GOT3 (cell line): Measurements from ENCODE around the gene LRRC17.
A peak's percentile ranks its signal among the peaks of the same experiment; 100 is the strongest.

Experiments
- DNase-seq: peaks from one replicate; lab custom pipeline; 2025; ENCODE audit warnings: mixed read lengths; lab: John Stamatoyannopoulos, UW

LRRC17 gene

DNA sequence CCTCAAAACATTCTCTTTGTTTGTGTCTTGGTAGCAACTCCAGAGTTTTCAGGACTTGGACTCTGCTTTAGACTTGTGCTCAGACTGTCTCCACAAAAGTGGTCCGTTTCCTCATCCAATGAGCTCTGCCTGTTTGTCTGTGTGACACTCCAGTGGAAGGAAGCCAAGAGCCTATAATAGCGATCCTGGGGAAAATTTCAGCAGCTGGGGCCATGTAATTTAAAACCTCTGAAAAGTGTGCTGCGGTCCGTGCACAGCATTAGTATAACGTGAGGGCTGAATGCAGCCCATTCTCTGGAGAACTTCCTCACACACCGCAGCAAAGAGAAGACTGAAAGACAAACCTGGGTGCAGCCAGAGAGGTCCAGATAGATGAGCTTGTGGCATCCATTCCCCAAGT is at the start of gene LRRC17:
LRRC17 (plus strand) TSS at position 259 of the 400 bp plus-strand sequence. CDS start 20,914 bp downstream, outside the sequence.
- DNase-seq, result peak; percentile 19

GRCh38 chr7:102864958-102865357 is 47.8 kb upstream of the LRRC17 start:
- DNase-seq, result no peak

- no peak for DNase-seq
Measured at GRCh38 chr7:102866535-102867215, 46.1 kb upstream of the LRRC17 start.

DNA sequence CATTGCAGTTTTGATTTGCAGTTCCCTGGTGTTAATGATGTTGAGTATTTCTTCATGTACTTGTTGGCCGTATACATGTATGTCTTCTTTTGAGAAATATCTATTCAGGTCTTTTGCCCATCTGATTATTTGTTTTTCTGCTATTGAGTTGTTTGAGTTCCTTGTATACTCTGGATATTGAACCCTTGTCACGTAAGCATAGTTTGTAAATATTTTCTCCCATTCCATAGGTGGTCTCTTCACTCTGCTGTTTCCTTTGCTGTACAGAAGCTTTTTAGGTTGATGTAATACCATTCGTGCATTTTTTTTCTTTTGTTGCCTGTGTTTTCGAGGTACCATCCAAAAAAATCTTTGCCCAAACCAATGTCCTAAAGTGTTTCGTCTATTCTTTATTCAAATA is 43.6 kb upstream of the LRRC17 start:
- DNase-seq, result no peak

- no peak for DNase-seq
Measured at GRCh38 chr7:102872460-102872859, 40.3 kb upstream of the LRRC17 start.

- no peak for DNase-seq
Measured at GRCh38 chr7:102873470-102874165, 39.2 kb upstream of the LRRC17 start.

GRCh38 chr7:102874166-102874829 is 38.5 kb upstream of the LRRC17 start:
- no peak for DNase-seq

- DNase-seq, result no peak
Measured at GRCh38 chr7:102874966-102875365, 37.8 kb upstream of the LRRC17 start.

DNA sequence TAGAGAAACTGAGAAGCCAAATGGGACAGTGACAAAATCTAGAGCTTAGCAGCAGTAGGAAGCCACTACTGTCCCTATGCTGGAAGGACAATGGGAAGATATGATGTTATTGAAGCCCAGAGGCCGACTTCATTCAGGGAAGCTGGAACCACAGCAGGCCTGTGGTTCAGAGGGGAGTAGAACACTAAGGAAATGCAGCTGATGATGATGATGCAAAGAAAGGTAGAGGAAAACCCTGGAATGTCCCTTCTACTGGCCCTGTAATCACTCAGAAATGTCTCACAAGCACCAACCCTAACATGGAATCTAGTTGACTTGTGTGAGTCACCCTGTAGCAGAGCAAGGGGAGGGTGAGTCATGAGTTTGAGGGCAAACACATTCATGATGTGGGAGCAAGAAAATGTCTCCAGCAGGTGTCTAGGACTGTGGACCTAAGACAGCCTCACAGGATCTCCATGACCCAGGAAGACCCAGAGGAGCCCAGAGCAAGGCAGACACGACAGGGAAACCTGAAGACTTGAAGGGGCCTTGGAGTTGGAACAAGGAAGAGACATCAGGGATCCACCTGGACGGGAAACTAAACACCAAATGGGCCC is 37.0 kb upstream of the LRRC17 start:
- DNase-seq, result no peak

DNA sequence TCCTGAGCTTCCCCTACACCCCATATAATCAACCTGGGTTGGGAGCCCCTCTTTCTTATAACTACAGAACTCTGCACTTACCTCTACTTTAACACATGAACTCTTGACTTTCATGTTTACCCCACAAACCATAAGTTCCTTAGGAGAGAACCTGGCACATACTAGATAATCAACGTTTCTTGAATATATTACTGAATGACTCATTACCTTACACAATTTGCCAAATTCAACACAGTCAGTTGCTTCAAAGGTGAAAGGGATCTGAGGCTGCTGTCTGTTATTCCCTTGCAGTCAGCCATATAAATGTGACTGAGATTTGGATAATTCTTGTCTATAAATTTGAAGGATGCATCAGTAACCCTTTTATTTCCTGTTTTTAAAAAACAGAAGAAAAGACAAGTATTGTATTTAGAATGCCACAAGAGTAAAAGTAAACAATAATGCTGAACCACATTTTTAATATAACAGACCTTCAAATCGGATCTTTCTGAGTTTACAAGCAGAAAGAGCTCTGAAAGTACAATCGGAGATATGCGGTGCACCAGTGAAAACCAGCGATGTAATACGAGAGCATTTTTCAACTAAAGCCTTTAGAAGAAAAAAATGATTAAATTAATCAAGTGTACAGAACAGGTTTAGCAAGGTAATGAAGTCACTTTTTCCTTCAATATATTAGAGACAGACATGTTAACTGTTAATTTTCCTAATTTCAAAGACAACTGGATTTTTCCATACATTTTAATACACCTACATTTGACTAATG is 29.5 kb upstream of the LRRC17 start:
- no peak for DNase-seq

DNA sequence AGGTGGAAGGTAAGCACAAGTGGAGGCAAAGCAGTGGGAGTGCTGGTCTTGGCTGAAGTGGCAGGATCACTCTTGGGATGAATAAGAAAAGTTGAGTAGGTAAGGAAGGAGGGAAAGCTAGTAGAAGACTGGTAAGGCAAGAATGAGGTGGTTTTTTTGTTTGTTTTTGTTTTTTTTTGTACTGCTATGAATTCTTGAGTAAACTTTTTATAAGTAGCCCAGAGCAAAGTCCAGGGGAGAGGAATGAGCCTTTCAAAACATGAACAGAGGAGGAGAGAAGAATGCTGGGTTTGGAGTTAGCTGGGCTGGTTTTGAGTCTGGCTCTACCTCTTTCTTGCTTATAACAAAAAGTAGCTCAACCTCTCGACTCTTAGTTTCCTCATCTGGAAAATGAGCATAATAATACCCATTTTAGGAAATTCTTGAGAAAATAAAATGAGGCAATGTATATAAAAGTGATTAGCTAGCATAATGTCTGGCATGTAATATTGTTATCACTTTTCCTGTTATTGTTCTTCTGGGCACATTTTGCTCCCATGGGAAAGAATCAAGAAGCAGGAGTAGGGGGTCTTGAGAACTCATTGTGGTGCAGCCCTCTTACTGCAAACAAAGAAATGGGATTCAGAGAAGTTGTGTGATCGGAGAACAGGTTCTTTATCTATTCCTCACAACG is 24.1 kb upstream of the LRRC17 start:
- no peak for DNase-seq

- no peak for DNase-seq
Measured at GRCh38 chr7:102889851-102890250, 22.9 kb upstream of the LRRC17 start.

DNA sequence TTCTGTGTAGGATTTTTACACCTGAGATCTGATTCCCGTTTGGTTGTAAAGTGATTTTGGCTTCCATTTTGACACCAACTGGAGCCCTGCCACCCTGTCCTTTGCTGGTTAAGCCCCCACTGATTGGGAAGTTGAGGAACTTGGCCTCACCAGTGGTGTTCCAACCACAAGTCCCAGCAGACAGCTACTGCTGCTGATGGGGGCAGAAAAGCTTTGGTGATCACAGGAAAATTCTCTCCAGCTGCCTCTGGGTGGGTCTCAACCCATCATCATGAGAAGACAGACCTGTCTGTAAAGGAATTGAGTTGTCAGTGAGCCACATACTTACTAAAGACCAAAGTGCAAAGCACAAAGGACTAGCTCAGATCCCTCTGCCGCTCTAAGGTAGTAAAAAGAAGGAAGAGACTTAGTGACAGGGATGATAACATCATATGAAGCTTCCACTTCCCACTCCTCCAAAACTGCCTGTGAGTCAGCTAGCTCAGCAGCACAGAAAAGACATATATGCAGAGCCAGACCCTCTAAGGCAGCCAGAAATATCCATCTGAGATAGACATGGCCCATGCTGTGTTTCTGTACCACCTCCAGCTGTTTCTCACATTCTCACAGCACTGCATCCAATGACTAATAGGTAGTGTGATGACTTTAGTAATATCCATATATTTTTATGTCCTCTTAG is 22.4 kb upstream of the LRRC17 start:
- DNase-seq, result no peak

DNA sequence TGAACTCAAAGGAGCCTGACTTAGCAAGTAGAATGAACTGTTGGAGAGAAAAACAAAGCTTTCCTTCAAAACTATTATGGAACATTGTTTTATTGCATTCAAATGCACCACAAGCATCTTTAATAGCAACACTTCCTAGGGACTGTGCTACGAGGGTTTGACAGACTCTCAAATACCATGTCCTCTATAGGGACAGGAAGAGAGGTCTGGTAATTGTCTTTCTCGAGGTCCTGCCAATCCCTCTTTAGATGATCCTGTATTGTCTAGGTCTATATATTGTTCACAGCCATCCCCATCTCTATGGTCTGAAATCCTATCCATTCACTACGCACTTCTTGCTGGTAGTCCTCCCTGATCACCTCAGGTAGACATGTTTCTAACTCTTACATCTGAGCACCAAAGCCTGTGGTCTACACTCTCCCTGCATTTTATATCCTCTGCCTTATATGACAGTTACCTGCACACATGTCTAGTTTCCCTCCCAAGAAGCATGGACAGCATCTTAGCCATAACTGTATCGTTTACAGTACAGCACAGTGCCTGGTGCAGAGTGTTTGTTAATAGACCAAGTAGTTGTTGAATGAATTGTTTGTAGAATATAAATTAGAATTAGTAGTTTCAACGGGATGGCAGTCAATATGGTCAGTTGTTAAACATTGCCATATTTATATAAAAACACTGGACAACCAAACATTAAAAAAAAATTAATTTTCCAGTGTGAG is 21.7 kb upstream of the LRRC17 start:
- DNase-seq, result no peak

- DNase-seq, result no peak
Measured at GRCh38 chr7:102891693-102892261, 21.0 kb upstream of the LRRC17 start.

GRCh38 chr7:102892631-102893278 is 20.0 kb upstream of the LRRC17 start:
- no peak for DNase-seq

- DNase-seq, result no peak
Measured at GRCh38 chr7:102895602-102896001, 17.2 kb upstream of the LRRC17 start.

GRCh38 chr7:102896585-102896984 is 16.2 kb upstream of the LRRC17 start:
- DNase-seq, result no peak

GRCh38 chr7:102897211-102897631 is 15.6 kb upstream of the LRRC17 start:
- DNase-seq, result no peak
